HCT116 (cell line): Measurements from ENCODE around the gene LIN7A. TPM values are rescaled to one million over a fixed set of nuclear protein-coding genes. Genes with fewer than 3 reads are reported as not detected.

ENCODE experiments used
- ATAC-seq: fragments of 200-7000 bp; cut with Tn5 transposase; 2 replicates; pipeline ENCODE4 v1.9.1; 2020; ENCODE audit warnings: mild to moderate bottlenecking, moderate library complexity
- BruUV-seq: library from RNA; stranded (reverse); fragments of 400-500 nt; replicated peaks from 2 replicates; lab custom pipeline; 2021; lab: Mats Ljungman, UMichigan
- CTCF ChIA-PET: fragments of 300-600 bp; sonication (Branson Sonifier 250); formaldehyde crosslinking; loops from one replicate; lab custom pipeline; 2021; ENCODE audit warnings: antibody characterized with exemption; lab: Charles Lee
- POLR2A ChIA-PET: fragments of 300-600, 350-600 bp; sonication (Branson Sonifier 250); formaldehyde crosslinking; loops from one replicate; lab custom pipeline; 2021; ENCODE audit warnings: antibody characterized with exemption; lab: Charles Lee
- RAD21 ChIA-PET, 2 experiments: fragments of 300-600 bp; sonication (Branson Sonifier 250); formaldehyde crosslinking; loops; one replicate each; lab custom pipeline; 2023; ENCODE audit warnings: low total read pairs in 2 of 2; ENCODE audit not compliant: uncharacterized antibody in 2 of 2, unreplicated experiment in 2 of 2, low non-redundant PET in 1 of 2; lab: Charles Lee
- DNase-seq: peaks from one replicate; pipeline ENCODE4 v3.0.0-alpha.2; 2010; ENCODE audit warnings: low read depth, low spot score
- H2AFZ ChIP-seq: fragments of 200-600 bp; shearing (Covaris generic), sonication (generic); 2 replicates; pipeline ENCODE4 v1.6.1; 2017; ENCODE audit warnings: low read depth, mixed run types, mixed read lengths, antibody characterized with exemption, low read length; ENCODE audit not compliant: poor library complexity, severe bottlenecking
- H3K27ac ChIP-seq: 2 replicates; pipeline ENCODE4 v1.5.1; 2012; ENCODE audit warnings: low read depth, low read length
- H3K27me3 ChIP-seq: fragments of 200-600 bp; sonication (generic); 2 replicates; pipeline ENCODE4 v1.6.1; 2016; ENCODE audit warnings: mixed run types, low read length, mixed read lengths; ENCODE audit not compliant: insufficient read depth
- H3K36me3 ChIP-seq, 2 experiments: fragments of 200-500 bp in 1 of 2; fragments of 200-600 bp in 1 of 2; sonication (Bioruptor generic) in 1 of 2; sonication (generic) in 1 of 2; 2 replicates each; pipeline versions ENCODE4 v1.5.1 to v1.6.1; 2014 to 2016; ENCODE audit warnings: low read length in 2 of 2, inconsistent platforms in 1 of 2, mixed read lengths in 1 of 2, mixed run types in 1 of 2; ENCODE audit not compliant: insufficient read depth in 2 of 2, control insufficient read depth in 1 of 2
- H3K4me1 ChIP-seq, 2 experiments: fragments of 200-600 bp in 1 of 2; sonication (generic) in 1 of 2; 2 replicates each; pipeline versions ENCODE4 v1.5.1 to v1.6.1; 2012 to 2017; ENCODE audit warnings: low read length in 2 of 2, inconsistent platforms in 1 of 2, mild to moderate bottlenecking in 1 of 2, mixed read lengths in 1 of 2, mixed run types in 1 of 2, moderate library complexity in 1 of 2; ENCODE audit not compliant: insufficient read depth in 2 of 2, control insufficient read depth in 1 of 2
- H3K4me2 ChIP-seq: fragments of 200-600 bp; sonication (generic); 2 replicates; pipeline ENCODE4 v1.6.1; 2017; ENCODE audit warnings: mixed run types, low read length, mixed read lengths
- H3K4me3 ChIP-seq, 2 experiments: fragments of 200-600 bp in 1 of 2; sonication (generic) in 1 of 2; replicated peaks in 1 of 2; 2 replicates each; pipeline ENCODE4 v1.5.1; 2011 to 2016; ENCODE audit warnings: low read length in 2 of 2, control low read depth in 1 of 2, low read depth in 1 of 2, mild to moderate bottlenecking in 1 of 2, mixed read lengths in 1 of 2, mixed run types in 1 of 2
- H3K79me2 ChIP-seq: fragments of 200-600 bp; sonication (generic); 2 replicates; pipeline ENCODE4 v1.6.1; 2017; ENCODE audit warnings: mild to moderate bottlenecking, mixed run types, low read length, moderate library complexity, mixed read lengths; ENCODE audit not compliant: insufficient read depth
- H3K9ac ChIP-seq: fragments of 200-600 bp; sonication (generic); 2 replicates; pipeline ENCODE4 v1.6.1; 2016; ENCODE audit warnings: low read length, mixed read lengths
- H3K9me2 ChIP-seq: fragments of 200-600 bp; sonication (generic), shearing (Covaris generic); 2 replicates; pipeline ENCODE4 v1.6.1; 2017; ENCODE audit warnings: mixed run types, mild to moderate bottlenecking, moderate library complexity; ENCODE audit not compliant: insufficient read depth
- H3K9me3 ChIP-seq, 2 experiments: fragments of 200-500 bp in 1 of 2; fragments of 200-600 bp in 1 of 2; sonication (Bioruptor generic) in 1 of 2; sonication (generic) in 1 of 2; 2 replicates each; pipeline ENCODE4 v1.6.1; 2014 to 2017; ENCODE audit warnings: low read length in 2 of 2, mixed read lengths in 2 of 2, inconsistent platforms in 1 of 2, low read depth in 1 of 2, mild to moderate bottlenecking in 1 of 2, mixed run types in 1 of 2, moderate library complexity in 1 of 2; ENCODE audit not compliant: control insufficient read depth in 1 of 2, insufficient read depth in 1 of 2
- H4K20me1 ChIP-seq: fragments of 200-600 bp; sonication (generic), shearing (Covaris generic); 2 replicates; pipeline ENCODE4 v1.6.1; 2017; ENCODE audit warnings: mixed run types, mild to moderate bottlenecking, moderate library complexity; ENCODE audit not compliant: insufficient read depth
- ATF3 ChIP-seq: IDR thresholded peaks from 2 replicates; pipeline ENCODE4 v1.6.1; 2012
- CBX3 ChIP-seq: IDR thresholded peaks from 2 replicates; pipeline ENCODE4 v1.6.1; 2012; ENCODE audit warnings: low read depth
- CEBPB ChIP-seq: IDR thresholded peaks from 2 replicates; pipeline ENCODE4 v1.6.1; 2012; ENCODE audit warnings: low read depth
- ELF1 ChIP-seq: IDR thresholded peaks from 2 replicates; pipeline ENCODE4 v1.6.1; 2012; ENCODE audit warnings: low read depth, borderline replicate concordance
- EZH2 ChIP-seq: fragments of 200-600 bp; sonication (generic); IDR thresholded peaks from 2 replicates; pipeline ENCODE4 v1.6.1; 2017; ENCODE audit warnings: antibody characterized with exemption, mixed run types
- JUND ChIP-seq: IDR thresholded peaks from 2 replicates; pipeline ENCODE4 v1.6.1; 2012
- POLR2A ChIP-seq: IDR thresholded peaks from 2 replicates; pipeline ENCODE4 v1.7.0; 2011; ENCODE audit warnings: borderline replicate concordance; ENCODE audit not compliant: insufficient read depth, insufficient read length; ENCODE audit errors: extremely low read depth
- POLR2AphosphoS5 ChIP-seq: IDR thresholded peaks from 2 replicates; pipeline ENCODE4 v1.6.1; 2011; ENCODE audit warnings: mild to moderate bottlenecking, low read depth, low read length, moderate library complexity
- RAD21 ChIP-seq: IDR thresholded peaks from 2 replicates; pipeline ENCODE4 v1.6.1; 2012; ENCODE audit warnings: low read depth, mild to moderate bottlenecking
- ZFX ChIP-seq: fragments of 450-650 bp; IDR thresholded peaks from 2 replicates; pipeline ENCODE4 v1.6.1; 2017
- ZNF274 ChIP-seq: fragments of 200-500 bp; sonication (Bioruptor generic); IDR thresholded peaks from 2 replicates; pipeline ENCODE4 v1.6.1; 2014; ENCODE audit warnings: mild to moderate bottlenecking, low read depth, low read length, inconsistent platforms
- intact Hi-C: fragments of 100-400 bp; cut with micrococcal nuclease; formaldehyde crosslinking; loops from 2 replicates; pipeline ENCODE4 v1.10.0; 2022
- total RNA-seq: library from RNA; stranded (reverse); gene quantifications from one replicate; pipeline ENCODE4 v1.2.1, GENCODE V29; 2021; ENCODE audit not compliant: unreplicated experiment

Gene LIN7A
- total RNA-seq, 1 experiment from 2014 or later, result 1.5 TPM

GRCh38 chr12:80867941-80868340 lies 69.8 kb downstream of the LIN7A start:
- TF ChIP-seq CBX3 (no peak), ZNF274 (no peak)

GRCh38 chr12:80864046-80864735 lies 73.5 kb downstream of the LIN7A start:
- CTCF ChIA-PET, result no interaction called here
- no peak overlapping the region for H3K27ac ChIP-seq
- RAD21 ChIA-PET, result no interaction called here

More at GRCh38 chr12:80867941-80868340, 69.8 kb downstream of the LIN7A start:
- Histone ChIP-seq H3K9ac (no peak overlapping the region), H3K27me3 (no peaks in the 10 kb centered on the region), H3K79me2 (no peaks in the 10 kb centered on the region), H3K27ac (no peak overlapping the region), H3K4me3 (no peak overlapping the region), H2AFZ (no peak overlapping the region), H3K9me3 (no peaks in the 10 kb centered on the region), H3K4me2 (no peak overlapping the region), H3K4me1 (no peaks in the 10 kb centered on the region), H3K36me3 (no peaks in the 10 kb centered on the region), H4K20me1 (no peaks in the 10 kb centered on the region), H3K9me2 (no peaks in the 10 kb centered on the region)
- no peak for ATAC-seq
- POLR2A ChIA-PET, result no interaction called here
- RAD21 ChIA-PET, result no interaction called here
- DNase-seq, result no peak
- no TSS peak for BruUV-seq
- intact Hi-C loops, result no loop called here
- CTCF ChIA-PET, result no interaction called here

More at GRCh38 chr12:80864046-80864735, 73.5 kb downstream of the LIN7A start:
- intact Hi-C loops, result no loop called here
- ATAC-seq (no peak), DNase-seq (no peak)
- Histone ChIP-seq H3K79me2 (no peaks in the 10 kb centered on the region), H3K9me2 (no peaks in the 10 kb centered on the region), H3K4me1 (no peaks in the 10 kb centered on the region), H3K9ac (no peak overlapping the region), H3K4me3 (no peak overlapping the region), H2AFZ (no peak overlapping the region), H3K9me3 (no peaks in the 10 kb centered on the region), H4K20me1 (no peaks in the 10 kb centered on the region), H3K4me2 (no peak overlapping the region), H3K27me3 (peaks cover 12% of the 10 kb centered on the region; the same call in 1 of the 2 replicates), H3K36me3 (no peaks in the 10 kb centered on the region)
- TF ChIP-seq CEBPB (no peak), ZNF274 (no peak), ATF3 (no peak), RAD21 (no peak), EZH2 (no peak), ELF1 (no peak), POLR2A (no peak), JUND (no peak), ZFX (no peak), POLR2AphosphoS5 (no peak)
- BruUV-seq, result no TSS peak
- POLR2A ChIA-PET, result no interaction called here
